ENCODE measurements around the gene ANGPTL4.
A peak's percentile ranks its signal among the peaks of the same experiment; 100 is the strongest.

ANGPTL4 gene

GRCh38 chr19:8396185-8396562 lies 32.2 kb downstream of the ANGPTL4 start:
- Histone ChIP-seq H3K27ac (ENCODE audit: low read depth, low read length, poor library complexity, severe bottlenecking) (no peak overlapping the region), H3K9me3 (ENCODE audit: low read length) (no peaks in the 10 kb centered on the region), H3K4me2 (ENCODE audit: low read length) (no peak overlapping the region), H3K9me2 (ENCODE audit: low read depth, low read length) (no peaks in the 10 kb centered on the region), H3K36me3 (ENCODE audit: insufficient read depth, low read length) (peaks cover 5% of the 10 kb centered on the region; the same call in 1 of the 2 replicates), H3K9ac (ENCODE audit: low read length) (no peak overlapping the region), H2AFZ (ENCODE audit: low read length) (no peak overlapping the region), H3K27me3 (ENCODE audit: insufficient read depth, low read length) (no peaks in the 10 kb centered on the region), H3K4me3 (ENCODE audit: low read depth, low read length, poor library complexity, severe bottlenecking) (no peak overlapping the region), H3K79me2 (ENCODE audit: insufficient read depth, low read length) (0 out of 2 replicates have a peak, but pooled peaks cover 3% of the 10 kb centered on the region), H3K4me1 (ENCODE audit: insufficient read depth, low read length, severe bottlenecking) (peaks cover 13% of the 10 kb centered on the region), H4K20me1 (ENCODE audit: insufficient read depth, low read length) (no peaks in the 10 kb centered on the region), H3F3A (ENCODE audit: insufficient read depth, low read length) (no peaks in the 10 kb centered on the region; the same call in 1 of the 2 replicates)
- TF ChIP-seq, protein P1, sequence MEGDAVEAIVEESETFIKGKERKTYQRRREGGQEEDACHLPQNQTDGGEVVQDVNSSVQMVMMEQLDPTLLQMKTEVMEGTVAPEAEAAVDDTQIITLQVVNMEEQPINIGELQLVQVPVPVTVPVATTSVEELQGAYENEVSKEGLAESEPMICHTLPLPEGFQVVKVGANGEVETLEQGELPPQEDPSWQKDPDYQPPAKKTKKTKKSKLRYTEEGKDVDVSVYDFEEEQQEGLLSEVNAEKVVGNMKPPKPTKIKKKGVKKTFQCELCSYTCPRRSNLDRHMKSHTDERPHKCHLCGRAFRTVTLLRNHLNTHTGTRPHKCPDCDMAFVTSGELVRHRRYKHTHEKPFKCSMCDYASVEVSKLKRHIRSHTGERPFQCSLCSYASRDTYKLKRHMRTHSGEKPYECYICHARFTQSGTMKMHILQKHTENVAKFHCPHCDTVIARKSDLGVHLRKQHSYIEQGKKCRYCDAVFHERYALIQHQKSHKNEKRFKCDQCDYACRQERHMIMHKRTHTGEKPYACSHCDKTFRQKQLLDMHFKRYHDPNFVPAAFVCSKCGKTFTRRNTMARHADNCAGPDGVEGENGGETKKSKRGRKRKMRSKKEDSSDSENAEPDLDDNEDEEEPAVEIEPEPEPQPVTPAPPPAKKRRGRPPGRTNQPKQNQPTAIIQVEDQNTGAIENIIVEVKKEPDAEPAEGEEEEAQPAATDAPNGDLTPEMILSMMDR (IDR thresholded peaks at IDR 0.05; ENCODE audit: low read length) = no peak

DNA sequence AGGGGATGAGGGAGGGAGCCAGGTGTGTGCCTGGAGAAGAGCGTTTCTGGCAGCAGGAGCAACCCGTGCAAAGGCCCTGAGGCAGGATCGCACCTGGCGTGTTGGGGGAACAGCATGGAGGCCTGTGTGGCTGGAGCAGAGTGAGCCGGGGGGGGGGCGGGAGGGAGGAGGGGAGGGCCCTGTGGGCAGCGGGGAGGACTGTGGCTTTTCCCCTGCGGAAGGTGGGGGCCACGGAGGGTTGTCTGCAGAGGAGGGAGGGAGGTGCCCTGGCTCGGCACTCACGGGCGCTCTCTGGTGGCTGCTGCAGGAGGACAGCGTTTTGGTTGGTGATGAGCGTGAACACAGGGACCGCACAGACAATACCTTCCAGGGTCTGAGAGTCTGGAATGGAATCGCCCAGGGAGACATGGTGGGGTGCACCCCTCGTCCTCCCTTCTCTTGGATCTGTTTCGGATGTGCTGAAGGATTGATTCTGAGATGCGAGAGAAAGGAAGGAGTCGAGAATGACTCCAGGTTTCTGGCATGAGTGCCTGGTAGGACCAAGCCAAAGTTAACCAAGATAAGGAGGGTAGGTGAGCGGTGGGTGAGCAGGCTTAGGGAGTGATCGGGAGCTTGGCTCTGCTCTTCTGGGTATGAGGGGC lies 32.7 kb downstream of the ANGPTL4 start:
- Histone ChIP-seq H3K27me3 (ENCODE audit: insufficient read depth, low read length) (no peaks in the 10 kb centered on the region), H3K4me3 (ENCODE audit: low read depth, low read length, poor library complexity, severe bottlenecking) (no peak overlapping the region), H4K20me1 (ENCODE audit: insufficient read depth, low read length) (no peaks in the 10 kb centered on the region), H3K36me3 (ENCODE audit: insufficient read depth, low read length) (peaks cover 5% of the 10 kb centered on the region; the same call in 1 of the 2 replicates), H3F3A (ENCODE audit: insufficient read depth, low read length) (no peaks in the 10 kb centered on the region; the same call in 1 of the 2 replicates), H3K4me2 (ENCODE audit: low read length) (no peak overlapping the region; the same call in 1 of the 2 replicates), H3K27ac (ENCODE audit: low read depth, low read length, poor library complexity, severe bottlenecking) (no peak overlapping the region), H3K79me2 (ENCODE audit: insufficient read depth, low read length) (0 out of 2 replicates have a peak, but pooled peaks cover 3% of the 10 kb centered on the region), H3K9me3 (ENCODE audit: low read length) (no peaks in the 10 kb centered on the region), H3K4me1 (ENCODE audit: insufficient read depth, low read length, severe bottlenecking) (peaks cover 8% of the 10 kb centered on the region), H2AFZ (ENCODE audit: low read length) (no peak overlapping the region), H3K9ac (ENCODE audit: low read length) (no peak overlapping the region), H3K9me2 (ENCODE audit: low read depth, low read length) (no peaks in the 10 kb centered on the region)
- TF ChIP-seq, protein P1 (IDR thresholded peaks at IDR 0.05; ENCODE audit: low read length) = peak; percentile 79
- no peak for TF ChIP-seq EZH2 (IDR thresholded peaks at IDR 0.05; ENCODE audit: borderline replicate concordance, low read length)

DNA sequence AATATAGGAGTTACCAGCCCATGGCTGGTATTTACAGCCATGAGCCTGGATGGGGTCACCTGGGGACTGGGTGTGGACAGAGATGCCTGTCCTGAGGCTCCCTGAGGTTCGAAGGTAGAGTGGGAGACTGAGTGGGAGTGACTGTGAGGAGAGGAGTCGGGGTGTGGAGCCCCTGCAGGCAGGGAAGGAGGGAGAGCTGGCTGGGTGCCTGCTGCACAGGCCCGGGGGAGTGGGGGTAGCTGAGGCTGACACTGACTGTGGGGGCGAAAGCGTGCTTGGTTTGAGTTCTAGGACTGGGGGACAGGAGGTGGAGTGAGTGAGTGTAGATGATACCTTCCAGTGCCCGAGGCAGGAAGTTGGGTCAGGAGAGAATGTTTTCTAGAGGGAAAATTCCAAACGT lies 33.3 kb downstream of the ANGPTL4 start:
- Histone ChIP-seq H3K4me2 (ENCODE audit: low read length) (no peak overlapping the region), H3K27me3 (ENCODE audit: insufficient read depth, low read length) (no peaks in the 10 kb centered on the region), H3K27ac (ENCODE audit: low read depth, low read length, poor library complexity, severe bottlenecking) (no peak overlapping the region), H4K20me1 (ENCODE audit: insufficient read depth, low read length) (no peaks in the 10 kb centered on the region), H3K4me3 (ENCODE audit: low read depth, low read length, poor library complexity, severe bottlenecking) (no peak overlapping the region), H3K79me2 (ENCODE audit: insufficient read depth, low read length) (no peaks in the 10 kb centered on the region), H3K9me3 (ENCODE audit: low read length) (no peaks in the 10 kb centered on the region), H3K9ac (ENCODE audit: low read length) (no peak overlapping the region), H3K36me3 (ENCODE audit: insufficient read depth, low read length) (peaks cover 11% of the 10 kb centered on the region; the same call in 1 of the 2 replicates), H3K9me2 (ENCODE audit: low read depth, low read length) (no peaks in the 10 kb centered on the region), H2AFZ (ENCODE audit: low read length) (no peak overlapping the region), H3K4me1 (ENCODE audit: insufficient read depth, low read length, severe bottlenecking) (peaks cover 2% of the 10 kb centered on the region), H3F3A (ENCODE audit: insufficient read depth, low read length) (no peaks in the 10 kb centered on the region; the same call in 1 of the 2 replicates)
- TF ChIP-seq, protein P1 (IDR thresholded peaks at IDR 0.05; ENCODE audit: low read length) = no peak
- TF ChIP-seq EZH2 (IDR thresholded peaks at IDR 0.05; ENCODE audit: borderline replicate concordance, low read length) = no peak
